PFSK-1 (cell line): ENCODE data around the gene TMEM259.

ENCODE experiments used
- FOXP2 ChIP-seq: optimal IDR thresholded peaks from 2 replicates; pipeline ENCODE3; 2011; ENCODE audit warnings: borderline replicate concordance, control low read depth, inconsistent platforms; ENCODE audit not compliant: insufficient read depth; ENCODE audit errors: extremely low read length, extremely low read depth
- POLR2AphosphoS5 ChIP-seq: IDR thresholded peaks from 2 replicates; pipeline ENCODE4 v1.6.1; 2012; ENCODE audit warnings: low read depth, mild to moderate bottlenecking, control low read depth, low read length, moderate library complexity
- SIN3A ChIP-seq: IDR thresholded peaks from 2 replicates; pipeline ENCODE4 v1.6.1; 2012; ENCODE audit warnings: mild to moderate bottlenecking, low read length, moderate library complexity, borderline replicate concordance; ENCODE audit not compliant: insufficient read depth
- TAF1 ChIP-seq: IDR thresholded peaks from 2 replicates; pipeline ENCODE4 v1.6.1; 2012; ENCODE audit warnings: low read length, control low read depth, borderline replicate concordance; ENCODE audit not compliant: insufficient read depth
- TF ChIP-seq, protein P1 (sequence below), 2 experiments: IDR thresholded peaks; 2 replicates each; pipeline versions ENCODE4 v1.6.1 to v1.8.0; 2011 to 2012; ENCODE audit warnings: low read depth in 2 of 2, low read length in 2 of 2, control low read depth in 1 of 2, inconsistent platforms in 1 of 2, mild to moderate bottlenecking in 1 of 2, moderate library complexity in 1 of 2; ENCODE audit not compliant: insufficient read depth in 1 of 2

Gene TMEM259

GRCh38 chr19:1038978-1039645, 18.2 kb upstream of the TMEM259 start:
- TF ChIP-seq POLR2AphosphoS5 (no peak), FOXP2 (no peak), TAF1 (no peak)

GRCh38 chr19:1037621-1038064, 16.7 kb upstream of the TMEM259 start:
- no peak for TF ChIP-seq TAF1
- TF ChIP-seq, protein P1, sequence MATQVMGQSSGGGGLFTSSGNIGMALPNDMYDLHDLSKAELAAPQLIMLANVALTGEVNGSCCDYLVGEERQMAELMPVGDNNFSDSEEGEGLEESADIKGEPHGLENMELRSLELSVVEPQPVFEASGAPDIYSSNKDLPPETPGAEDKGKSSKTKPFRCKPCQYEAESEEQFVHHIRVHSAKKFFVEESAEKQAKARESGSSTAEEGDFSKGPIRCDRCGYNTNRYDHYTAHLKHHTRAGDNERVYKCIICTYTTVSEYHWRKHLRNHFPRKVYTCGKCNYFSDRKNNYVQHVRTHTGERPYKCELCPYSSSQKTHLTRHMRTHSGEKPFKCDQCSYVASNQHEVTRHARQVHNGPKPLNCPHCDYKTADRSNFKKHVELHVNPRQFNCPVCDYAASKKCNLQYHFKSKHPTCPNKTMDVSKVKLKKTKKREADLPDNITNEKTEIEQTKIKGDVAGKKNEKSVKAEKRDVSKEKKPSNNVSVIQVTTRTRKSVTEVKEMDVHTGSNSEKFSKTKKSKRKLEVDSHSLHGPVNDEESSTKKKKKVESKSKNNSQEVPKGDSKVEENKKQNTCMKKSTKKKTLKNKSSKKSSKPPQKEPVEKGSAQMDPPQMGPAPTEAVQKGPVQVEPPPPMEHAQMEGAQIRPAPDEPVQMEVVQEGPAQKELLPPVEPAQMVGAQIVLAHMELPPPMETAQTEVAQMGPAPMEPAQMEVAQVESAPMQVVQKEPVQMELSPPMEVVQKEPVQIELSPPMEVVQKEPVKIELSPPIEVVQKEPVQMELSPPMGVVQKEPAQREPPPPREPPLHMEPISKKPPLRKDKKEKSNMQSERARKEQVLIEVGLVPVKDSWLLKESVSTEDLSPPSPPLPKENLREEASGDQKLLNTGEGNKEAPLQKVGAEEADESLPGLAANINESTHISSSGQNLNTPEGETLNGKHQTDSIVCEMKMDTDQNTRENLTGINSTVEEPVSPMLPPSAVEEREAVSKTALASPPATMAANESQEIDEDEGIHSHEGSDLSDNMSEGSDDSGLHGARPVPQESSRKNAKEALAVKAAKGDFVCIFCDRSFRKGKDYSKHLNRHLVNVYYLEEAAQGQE (IDR thresholded peaks at IDR 0.05; ENCODE audit: insufficient read depth in 1 of 2, low read depth in 2 of 2, low read length in 2 of 2): no peak
- TF ChIP-seq SIN3A: no peak
- no peak for TF ChIP-seq FOXP2
- no peak for TF ChIP-seq POLR2AphosphoS5

DNA sequence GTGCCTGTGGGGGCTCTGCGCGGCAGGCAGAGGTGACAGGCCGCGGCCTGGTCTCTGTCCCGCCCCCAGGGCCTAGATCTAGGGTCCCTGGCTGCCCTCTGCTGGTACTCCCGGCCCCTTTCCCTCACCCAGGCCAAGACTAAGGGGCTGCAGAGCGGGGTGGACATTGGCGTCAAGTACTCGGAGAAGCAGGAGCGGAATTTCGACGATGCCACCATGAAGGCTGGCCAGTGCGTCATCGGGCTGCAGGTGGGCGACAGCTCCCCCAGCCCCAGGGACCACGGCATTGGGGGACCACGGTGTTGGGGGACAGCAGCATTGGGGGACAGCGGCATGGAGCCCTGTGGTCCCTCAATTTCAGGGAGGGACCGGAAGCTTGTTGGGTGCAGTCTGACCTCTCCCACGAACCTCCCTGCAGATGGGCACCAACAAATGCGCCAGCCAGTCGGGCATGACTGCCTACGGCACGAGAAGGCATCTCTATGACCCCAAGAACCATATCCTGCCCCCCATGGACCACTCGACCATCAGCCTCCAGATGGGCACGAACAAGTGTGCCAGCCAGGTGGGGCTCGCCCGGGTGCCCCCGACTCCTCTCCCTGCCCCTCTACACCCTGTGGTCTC, 15.2 kb upstream of the TMEM259 start:
- no peak for TF ChIP-seq POLR2AphosphoS5
- TF ChIP-seq SIN3A: no peak
- no peak for TF ChIP-seq FOXP2
- TF ChIP-seq, protein P1 (IDR thresholded peaks at IDR 0.05; ENCODE audit: insufficient read depth in 1 of 2, low read depth in 2 of 2, low read length in 2 of 2): no peak
- no peak for TF ChIP-seq TAF1

- no peak for TF ChIP-seq POLR2AphosphoS5
- TF ChIP-seq, protein P1 (IDR thresholded peaks at IDR 0.05; ENCODE audit: insufficient read depth in 1 of 2, low read depth in 2 of 2, low read length in 2 of 2): no peak
Measured at GRCh38 chr19:1032264-1032867, 11.4 kb upstream of the TMEM259 start.

GRCh38 chr19:1028062-1028926, 7.4 kb upstream of the TMEM259 start:
- TF ChIP-seq SIN3A (peak; percentile 11; the same call in 1 of the 2 replicates), TAF1 (no peak), FOXP2 (peak; percentile 75), POLR2AphosphoS5 (no peak)
- TF ChIP-seq, protein P1 (IDR thresholded peaks at IDR 0.05; ENCODE audit: insufficient read depth in 1 of 2, low read depth in 2 of 2, low read length in 2 of 2): peak in 1 of 2 experiments; percentile 28; a peak in 1 of 4 replicates
